ELF-1 (cell line): ENCODE results near the gene GLS.
"Not testable (repeated sequence)": the region's sequence is repeated elsewhere in the genome, so short reads cannot be mapped to it uniquely, and the experiment has no call there.

ENCODE experiments used
- DNase-seq: peaks from one replicate; pipeline ENCODE4 v3.0.0-alpha.2; 2016; ENCODE audit warnings: low read depth, low spot score

Gene GLS

GRCh38 chr2:190855245-190855644 is 25.4 kb upstream of the GLS start:
- no peak for DNase-seq

GRCh38 chr2:190856985-190857384 is 23.6 kb upstream of the GLS start:
- DNase-seq = no peak

- no peak for DNase-seq
Observed at GRCh38 chr2:190858817-190859216, 21.8 kb upstream of the GLS start.

GRCh38 chr2:190859347-190860297 is 21.0 kb upstream of the GLS start:
- DNase-seq = peak; percentile 47

GRCh38 chr2:190860985-190861680 is 19.5 kb upstream of the GLS start:
- DNase-seq = peak; percentile 81

GRCh38 chr2:190862128-190862527 is 18.5 kb upstream of the GLS start:
- DNase-seq = not testable (repeated sequence)

- DNase-seq = no peak
Observed at GRCh38 chr2:190862571-190862991, 18.0 kb upstream of the GLS start.

GRCh38 chr2:190863946-190864345 is 16.7 kb upstream of the GLS start:
- DNase-seq = no peak

- DNase-seq = no peak
Observed at GRCh38 chr2:190864375-190864774, 16.2 kb upstream of the GLS start.

- DNase-seq = no peak
Observed at GRCh38 chr2:190867212-190867611, 13.4 kb upstream of the GLS start.

GRCh38 chr2:190867832-190868231 is 12.8 kb upstream of the GLS start:
- no peak for DNase-seq

- no peak for DNase-seq
Observed at GRCh38 chr2:190869721-190870120, 10.9 kb upstream of the GLS start.

- not testable (repeated sequence) for DNase-seq
Observed at GRCh38 chr2:190873451-190873850, 7.2 kb upstream of the GLS start.

GRCh38 chr2:190875891-190876290 is 4.7 kb upstream of the GLS start:
- no peak for DNase-seq

GRCh38 chr2:190876631-190877030 is 4.0 kb upstream of the GLS start:
- no peak for DNase-seq

- no peak for DNase-seq
Observed at GRCh38 chr2:190877436-190877835, 3.2 kb upstream of the GLS start.

- DNase-seq = no peak
Observed at GRCh38 chr2:190879474-190880377, 895 bp upstream of the GLS start.

- DNase-seq = no peak
Observed at GRCh38 chr2:190881084-190881597, 520 bp downstream of the GLS start.

GRCh38 chr2:190881598-190882410 is 1.2 kb downstream of the GLS start:
- peak; percentile 74 for DNase-seq

GRCh38 chr2:190882411-190882766 is 1.8 kb downstream of the GLS start:
- no peak for DNase-seq
